Activated CD8-positive, alpha-beta memory T cell treated with anti-CD3 and anti-CD28 coated beads for 48 hours (primary cell): ENCODE measurements around the gene SRRM3.
"Not testable (repeated sequence)": the region's sequence is repeated elsewhere in the genome, so short reads cannot be mapped to it uniquely, and the experiment has no call there.

Experiments used
- DNase-seq, 3 experiments: peaks; one replicate each; pipeline ENCODE4 v3.0.0-alpha.2; 2020; ENCODE audit warnings: low read depth in 2 of 3, low spot score in 2 of 3

SRRM3 gene

DNA sequence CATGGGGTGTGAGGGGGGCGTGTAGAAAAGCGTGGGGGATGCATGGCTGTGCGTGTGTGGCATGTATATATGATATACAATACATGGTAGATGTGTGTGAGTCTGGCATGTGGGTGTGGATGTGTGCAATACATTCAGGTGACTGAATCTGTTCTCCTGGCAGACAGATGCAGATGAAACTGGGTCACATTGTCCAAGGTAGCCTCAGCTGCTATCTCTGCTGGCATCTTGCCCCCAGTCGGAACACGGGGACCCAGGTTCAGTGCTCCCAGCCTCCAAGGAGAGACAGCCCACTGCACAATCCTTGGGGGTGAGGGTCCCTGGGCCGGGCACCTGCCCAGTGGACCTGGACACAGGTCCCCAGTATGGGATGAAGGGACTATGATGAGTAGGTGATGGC is 12.4 kb upstream of the SRRM3 start:
- no peak for DNase-seq

DNA sequence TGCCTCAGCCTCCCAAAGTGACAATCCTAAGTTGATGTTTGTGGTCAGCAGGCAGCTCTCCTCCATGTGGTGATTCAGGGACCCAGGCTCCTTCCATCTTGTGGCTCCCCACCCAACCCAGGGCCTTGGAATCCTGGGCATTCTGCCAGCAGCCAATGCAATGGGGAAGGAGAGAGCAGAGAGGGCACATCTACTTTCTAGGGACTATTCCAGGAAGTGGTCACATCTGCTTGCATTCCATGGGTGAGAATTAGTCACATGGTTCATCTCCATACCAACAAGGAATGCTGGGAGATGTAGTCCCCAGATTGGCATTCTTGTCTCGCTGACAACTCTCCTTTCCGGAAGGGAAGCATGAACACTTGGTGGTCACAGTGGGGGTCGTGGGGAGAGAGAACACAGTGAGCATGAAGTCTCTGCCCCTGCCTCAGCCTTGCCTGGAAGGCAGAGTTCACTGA is 9.9 kb upstream of the SRRM3 start:
- DNase-seq = no peak

DNA sequence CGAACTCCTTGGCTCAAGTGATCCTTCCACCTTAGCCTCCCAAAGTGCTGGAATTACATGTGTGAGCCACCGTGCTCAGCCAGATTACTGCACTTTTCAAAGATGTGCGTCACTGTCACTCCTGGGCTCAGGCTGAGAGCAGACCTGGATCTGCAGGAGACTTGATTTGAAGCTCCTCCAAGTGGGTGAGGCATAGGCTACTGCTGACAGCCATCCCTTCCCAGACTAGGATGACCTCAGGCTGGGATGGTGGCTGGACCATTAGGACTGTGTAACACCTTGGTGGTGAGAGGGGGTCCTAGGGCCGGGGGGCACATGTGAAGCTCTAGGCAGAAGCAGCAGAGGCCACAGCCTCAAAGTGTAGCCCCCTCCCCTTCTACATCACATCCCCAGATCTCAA is 8.2 kb upstream of the SRRM3 start:
- DNase-seq = no peak

DNA sequence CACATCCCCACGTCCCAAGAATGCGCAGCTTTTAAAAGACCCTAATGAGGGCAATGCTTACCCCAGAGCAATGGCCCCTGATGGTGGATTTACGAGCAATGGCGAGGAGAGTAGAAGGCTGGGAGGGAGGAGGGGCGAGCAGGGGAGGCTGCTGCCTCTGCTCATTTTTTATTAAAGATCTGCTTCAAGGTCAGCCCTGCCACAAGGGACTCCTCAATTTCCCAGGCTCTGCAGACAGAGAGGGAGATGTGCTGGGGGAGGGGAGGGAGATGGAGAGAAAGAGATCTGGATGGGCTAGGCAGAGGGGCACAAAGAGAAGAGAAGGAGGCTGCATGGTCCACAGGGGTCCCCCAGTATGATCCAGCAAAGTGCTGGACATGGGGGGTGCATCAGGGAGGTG is 7.8 kb upstream of the SRRM3 start:
- DNase-seq = no peak

DNA sequence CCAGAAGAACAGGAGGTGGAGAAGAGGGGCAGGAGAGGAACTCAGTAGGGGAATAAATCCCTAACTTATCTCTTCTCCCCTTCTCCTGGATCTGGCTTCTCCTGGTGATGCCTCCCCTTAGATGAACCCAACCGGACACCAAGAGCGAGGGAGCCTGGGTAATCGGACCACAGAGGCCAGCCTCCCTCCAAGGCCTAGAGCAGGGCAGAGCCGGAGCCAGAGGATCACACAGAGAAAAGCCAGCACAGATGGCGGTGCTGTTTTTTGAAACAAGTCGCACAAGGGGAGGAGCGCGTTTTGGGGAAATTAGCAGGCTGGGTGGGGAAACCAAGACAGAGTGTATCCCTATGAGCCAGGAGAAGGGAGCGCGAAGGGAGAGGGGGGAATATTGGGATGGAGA is 4.9 kb upstream of the SRRM3 start:
- DNase-seq = no peak

DNA sequence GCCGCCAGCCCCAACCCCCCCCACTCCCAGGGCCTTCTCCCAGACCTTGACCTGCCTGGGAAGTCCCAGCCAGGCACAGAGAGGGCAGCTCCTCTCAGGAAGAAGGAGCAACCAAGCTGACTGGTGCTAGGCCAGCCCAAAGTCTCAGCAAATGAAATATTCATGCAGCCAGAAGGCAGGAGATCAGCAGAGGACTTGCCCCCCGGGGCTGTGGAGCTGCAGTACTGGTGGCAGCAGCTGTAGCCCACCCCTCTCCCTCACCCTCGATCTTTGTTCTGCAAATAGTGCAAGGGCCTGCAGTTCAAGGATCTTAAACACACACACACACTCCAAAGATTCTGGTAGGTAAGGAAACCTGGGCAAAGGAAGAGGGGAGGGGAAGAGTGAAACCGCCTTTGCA is 3.5 kb upstream of the SRRM3 start:
- DNase-seq = no peak

DNA sequence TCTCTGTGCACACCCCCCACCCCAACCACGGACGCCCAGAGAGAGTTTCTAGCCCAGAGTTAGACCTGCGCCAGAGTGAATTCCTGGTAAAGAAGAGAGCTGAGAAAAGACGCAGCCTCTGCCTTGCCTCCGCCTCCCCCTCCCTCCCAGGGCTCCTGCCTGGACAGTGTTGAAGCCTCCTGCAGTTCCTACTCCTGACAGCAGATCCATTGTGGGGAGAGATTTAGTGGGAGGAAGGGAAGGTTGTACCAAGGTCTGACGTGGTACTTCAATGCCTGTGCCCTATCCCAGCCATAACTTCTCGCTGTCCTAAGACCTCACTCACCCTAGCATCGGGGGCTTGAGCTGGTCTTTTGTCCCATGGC is 952 bp downstream of the SRRM3 start:
- no peak for DNase-seq

DNA sequence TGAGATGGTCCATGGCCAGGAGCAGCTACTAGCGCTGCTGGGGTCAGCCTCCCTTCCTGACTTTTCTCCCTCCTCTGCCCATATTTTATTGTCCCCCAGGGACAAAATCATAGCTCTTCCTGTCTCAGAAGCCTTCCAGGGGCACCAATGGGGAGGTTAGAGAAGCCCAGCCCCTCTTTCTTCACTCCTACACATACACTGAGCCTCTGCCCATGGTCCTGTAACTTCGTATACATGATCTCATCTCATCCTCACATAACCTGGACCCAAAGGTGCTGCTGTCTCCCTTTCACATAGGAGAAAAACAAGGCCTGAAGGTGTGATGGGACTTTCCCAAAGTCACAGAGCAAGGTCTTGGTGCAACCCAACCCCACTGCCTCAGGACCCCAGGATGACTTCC is 2.5 kb downstream of the SRRM3 start:
- DNase-seq = no peak

DNA sequence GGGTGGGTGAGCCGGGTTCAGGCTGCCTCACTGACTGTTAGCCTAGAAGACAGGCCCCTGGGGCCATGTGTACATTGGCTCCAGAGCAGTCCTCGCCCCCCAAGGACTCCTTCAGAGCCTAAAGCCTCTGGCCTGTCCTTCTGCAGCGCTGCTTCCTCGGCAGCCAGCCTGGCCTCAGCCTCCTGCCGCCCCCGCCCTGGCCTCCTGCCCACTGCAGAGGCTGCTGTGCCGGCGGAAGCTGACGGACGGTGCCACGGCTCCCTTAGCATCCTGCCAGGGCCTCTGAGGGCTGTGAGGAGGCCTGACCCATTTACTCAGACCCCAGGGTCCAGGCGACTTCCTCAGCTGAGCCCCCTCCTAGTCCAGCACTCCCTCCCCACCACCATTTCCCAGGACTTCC is 4.9 kb downstream of the SRRM3 start:
- no peak for DNase-seq

DNA sequence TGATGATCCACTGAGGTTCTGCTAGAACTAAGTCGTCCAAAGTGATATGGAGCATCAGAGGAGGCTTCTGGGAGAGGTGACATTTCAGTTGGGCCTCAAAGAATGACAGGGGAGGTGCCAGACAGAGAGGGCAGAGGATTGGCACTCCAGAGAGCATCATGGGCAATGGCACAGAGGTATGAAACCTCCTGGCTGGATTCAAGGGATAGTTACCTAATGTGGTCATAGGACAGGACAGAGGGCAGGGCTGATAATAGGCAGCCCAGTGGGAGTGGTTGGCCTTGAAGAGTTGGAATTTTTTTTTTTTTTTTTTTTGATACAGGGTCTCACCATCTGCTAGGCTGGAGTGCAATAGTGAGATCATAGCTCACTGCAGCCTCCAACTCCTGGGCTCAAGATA is 7.6 kb downstream of the SRRM3 start:
- DNase-seq = no peak

DNA sequence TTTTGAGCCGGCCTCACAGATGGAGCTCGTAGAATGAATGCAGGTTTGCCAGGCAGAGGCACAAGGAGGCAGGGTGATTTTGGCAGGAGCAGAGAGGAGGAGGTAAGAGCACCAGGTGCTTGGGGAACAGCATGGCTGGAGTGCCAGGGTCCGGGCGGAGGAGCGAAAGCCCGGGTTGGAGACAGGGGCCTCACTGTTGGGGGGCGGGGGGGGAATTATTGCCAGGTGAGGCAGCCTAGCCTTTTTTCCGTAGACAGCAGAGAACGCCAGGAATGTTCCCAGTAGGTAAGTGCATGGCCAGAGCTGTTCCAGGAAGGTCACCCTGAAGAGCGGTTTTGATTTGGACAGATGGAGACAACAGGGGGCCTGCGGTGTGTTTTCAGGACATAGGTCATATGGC is 9.5 kb downstream of the SRRM3 start:
- DNase-seq = no peak

DNA sequence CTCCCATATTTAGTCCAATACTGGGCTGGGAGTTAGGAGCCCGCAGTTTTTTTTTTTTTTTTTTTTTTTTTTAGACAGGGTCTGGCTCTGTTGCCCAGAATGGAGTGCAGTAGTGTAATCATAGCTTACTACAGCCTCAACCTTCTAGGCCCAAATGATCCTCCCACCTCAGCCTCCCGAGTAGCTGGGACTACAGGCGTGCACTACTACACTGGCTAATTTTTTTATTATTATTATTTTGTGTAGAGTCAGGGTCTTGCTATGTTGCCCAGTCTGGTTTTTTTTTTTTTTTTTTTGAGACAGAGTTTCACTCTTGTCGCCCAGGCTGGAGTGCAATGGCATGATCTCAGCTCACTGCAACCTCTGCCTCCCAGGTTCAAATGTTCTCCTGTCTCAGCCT is 13.7 kb downstream of the SRRM3 start:
- DNase-seq = not testable (repeated sequence)

DNA sequence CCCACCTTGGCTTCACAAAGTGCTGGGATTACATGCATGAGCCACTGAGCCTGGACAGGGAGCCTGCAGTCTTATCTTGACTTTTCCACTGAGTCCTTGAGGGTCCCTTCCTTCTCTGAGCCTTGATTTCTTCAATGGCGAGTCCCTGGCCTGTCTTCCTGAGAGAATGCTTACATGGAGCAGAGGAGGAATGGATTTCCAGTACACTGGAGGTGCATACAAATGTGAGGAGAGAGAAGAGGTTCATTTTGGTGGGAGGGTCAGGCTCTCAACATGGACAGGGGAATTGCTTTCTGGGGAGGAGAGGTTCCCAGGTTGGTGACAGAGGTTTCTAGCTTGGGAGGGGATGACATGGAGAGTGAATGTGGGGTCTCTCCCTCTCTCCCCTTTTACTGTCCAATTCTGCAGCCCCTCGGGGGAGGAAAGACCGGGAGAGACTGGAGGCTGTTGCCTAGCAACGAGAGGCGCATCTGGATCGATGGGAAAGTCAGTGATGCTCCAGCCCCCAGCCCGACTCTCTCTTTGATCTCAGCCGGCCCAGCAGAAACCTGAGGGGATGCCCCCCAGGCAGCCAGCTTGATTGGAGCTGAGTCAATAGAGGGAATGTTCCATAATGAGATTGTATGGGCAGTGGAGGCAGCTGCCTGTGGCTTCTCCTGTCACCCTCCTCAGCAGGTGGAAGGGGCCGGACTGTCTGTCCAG is 14.8 kb downstream of the SRRM3 start:
- DNase-seq = no peak

DNA sequence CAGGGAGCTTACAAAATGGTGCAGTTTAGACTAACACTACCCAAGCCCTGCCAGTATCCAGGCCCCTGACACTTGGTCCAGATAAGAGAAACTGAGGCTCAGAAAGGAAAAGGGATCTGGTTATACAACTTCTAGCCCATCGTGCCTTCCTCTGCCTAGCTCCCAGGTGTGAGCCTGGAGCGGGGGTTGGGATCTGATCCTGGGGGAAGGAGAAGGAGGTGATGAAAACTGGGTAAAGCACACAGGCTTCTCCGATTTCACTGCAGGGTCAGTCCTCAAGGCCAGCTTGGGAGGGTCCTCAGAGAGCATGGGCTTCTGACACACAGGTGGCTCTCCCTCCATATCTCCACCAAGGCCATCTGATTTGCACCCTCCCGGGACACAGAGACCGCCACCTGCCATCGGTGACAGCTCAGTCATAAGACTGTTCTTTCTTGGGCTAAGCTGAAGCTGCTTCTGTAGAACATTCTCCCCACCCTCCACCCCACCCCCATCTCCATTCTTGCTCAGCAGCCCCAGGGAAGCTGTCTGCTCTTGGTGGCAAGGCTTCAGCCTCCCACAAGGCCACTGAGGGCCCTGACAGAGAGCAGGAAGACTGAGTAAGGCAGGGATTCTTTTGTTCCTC is 16.4 kb downstream of the SRRM3 start:
- no peak for DNase-seq

DNA sequence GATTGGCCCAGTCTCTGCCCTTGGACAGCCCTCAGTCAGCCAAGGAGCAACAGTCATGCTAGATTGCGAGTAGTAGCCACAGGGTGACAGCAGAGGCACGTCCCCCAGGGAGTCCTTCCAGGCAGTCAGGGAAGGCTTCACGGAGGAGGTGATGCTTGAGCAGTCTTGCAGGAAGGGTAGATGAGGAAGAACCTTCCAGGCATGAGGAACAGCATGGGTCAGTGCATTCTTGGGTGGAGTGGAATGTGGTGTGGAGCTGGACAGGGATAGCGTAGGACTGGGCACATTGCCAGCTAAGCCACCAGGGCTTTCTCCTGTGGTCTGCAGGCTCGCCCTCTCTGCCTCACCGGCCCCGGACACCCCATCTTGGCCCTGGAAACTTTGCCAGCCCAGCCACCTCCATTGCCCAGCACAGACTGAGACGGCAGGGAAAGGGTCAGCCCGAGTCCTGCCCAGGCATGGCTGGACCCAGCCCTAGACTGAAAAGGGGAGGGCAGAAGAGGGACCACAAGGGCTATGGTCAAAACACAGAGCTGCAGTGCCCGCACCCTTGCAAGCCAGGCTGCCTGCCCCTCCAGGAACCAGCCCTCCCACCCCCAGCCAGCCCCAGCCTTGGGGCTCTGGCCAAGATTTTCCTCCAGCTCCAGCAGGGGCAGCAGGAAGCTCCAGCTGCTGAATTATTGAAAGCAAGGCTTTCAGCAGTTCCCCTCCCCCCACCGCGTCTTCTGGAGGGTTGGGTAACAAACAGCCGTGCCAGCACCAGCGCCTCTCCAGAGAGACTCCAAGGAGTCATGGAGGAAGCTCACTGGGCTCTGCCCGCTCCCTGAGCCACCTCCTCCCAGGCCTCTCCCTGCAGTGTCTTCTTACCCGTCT is 18.7 kb downstream of the SRRM3 start:
- no peak for DNase-seq

DNA sequence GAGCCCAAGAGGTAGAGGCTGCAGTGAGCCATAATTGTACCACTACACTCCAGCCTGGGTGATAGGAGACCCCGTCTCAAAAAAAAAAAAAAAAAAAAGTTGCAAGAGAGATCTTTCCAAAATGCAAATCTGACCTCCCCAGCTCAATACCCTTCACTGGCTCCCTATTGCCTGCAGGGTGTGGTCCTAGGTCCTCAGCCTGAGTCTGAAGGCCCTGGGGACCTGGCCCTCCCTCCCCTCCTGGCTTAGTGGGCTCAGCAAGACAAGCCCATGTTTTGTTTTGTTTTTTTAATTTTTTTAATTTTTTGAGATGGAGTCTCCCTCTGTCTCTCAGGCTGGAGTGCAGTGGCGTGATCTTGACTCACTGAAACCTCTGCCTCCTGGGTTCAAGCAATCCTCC is 20.6 kb downstream of the SRRM3 start:
- DNase-seq = no peak

DNA sequence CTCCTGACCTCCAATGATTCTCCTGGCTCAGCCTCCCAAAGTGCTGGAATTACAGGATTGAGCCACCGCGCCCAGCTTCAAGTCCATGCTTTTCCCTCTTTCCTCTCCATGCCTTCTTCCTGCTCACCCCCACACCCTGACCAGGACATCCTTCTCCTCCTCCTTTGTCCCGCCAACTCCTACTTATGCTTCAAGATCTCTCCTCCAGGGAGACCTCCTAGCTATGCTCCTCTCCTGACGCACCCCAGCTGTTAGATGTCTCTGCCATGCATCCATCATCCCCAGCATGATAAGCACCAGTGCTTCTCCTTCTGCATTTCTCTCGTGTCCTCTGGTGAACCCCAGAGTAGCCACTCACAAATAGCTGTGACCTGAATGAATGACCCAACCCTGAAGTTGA is 21.1 kb downstream of the SRRM3 start:
- DNase-seq = no peak

DNA sequence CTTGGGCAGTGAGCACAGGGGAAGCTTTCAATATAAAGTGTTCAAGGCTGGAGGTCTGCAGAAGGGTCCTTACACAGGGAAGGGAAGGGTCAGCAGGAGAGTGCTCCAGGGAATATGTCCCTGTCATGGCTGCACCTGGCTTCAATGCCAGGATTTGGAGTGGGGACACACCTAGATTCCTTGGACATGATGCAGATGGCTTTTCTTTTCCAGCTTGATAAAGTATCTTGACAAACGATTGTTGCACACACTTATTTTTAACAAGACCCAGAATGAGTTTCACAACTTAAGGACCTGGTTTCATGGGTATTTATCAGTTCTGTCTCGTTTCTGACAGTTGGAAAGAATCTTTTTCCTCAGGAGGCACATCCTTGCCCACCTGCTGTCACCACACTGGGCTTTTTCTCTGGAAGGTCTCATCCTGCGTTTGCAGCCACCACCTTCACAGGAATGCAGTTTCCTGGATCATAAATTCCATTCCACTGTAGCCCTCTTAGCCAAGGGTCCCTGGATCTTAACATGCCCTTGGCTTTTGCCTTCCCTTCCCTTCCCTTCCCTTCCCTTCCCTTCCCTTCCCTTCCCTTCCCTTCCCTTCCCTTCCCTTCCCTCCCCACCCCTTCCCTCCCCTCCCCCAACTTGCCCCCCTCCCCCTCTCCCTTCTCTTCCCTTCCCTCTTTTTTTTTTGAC is 21.7 kb downstream of the SRRM3 start:
- DNase-seq = no peak

DNA sequence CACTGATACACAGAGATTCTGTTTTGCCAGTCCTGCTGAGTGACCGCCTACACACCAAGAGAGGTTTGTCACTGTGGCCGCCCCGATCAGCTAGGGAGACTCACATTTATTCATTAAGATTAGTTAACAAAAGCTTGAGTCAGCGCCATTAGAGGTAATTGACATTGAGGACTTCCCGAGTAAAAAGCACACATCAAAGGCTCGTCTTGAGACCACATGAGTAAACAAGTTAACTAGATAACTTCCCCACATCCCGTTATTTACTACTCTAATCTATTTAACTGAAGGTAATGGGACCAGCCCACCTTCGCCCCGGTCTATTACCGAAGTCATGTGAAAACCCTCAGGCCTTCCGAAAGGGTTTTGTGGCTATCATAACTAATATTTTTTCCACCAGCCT is 23.0 kb downstream of the SRRM3 start:
- DNase-seq = no peak

DNA sequence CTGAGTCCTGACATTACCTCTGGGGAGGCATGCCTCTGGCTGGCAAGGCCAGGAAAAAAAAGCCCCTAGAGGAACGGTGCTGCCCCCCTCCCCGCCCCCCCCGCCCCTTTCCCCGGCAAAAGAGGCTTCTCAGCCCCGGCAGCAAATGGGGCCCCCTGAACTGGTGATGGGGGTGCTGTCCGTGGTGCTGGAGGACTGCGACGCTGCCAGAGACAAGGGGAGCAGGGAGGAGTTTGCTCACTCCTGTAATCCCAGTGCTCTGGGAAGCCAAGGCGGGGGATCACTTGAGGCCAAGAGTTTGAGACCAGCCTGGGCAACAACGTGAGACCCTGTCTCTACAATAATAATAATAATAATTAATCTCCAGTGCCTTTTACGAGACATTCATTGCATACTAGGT is 23.7 kb downstream of the SRRM3 start:
- no peak for DNase-seq

DNA sequence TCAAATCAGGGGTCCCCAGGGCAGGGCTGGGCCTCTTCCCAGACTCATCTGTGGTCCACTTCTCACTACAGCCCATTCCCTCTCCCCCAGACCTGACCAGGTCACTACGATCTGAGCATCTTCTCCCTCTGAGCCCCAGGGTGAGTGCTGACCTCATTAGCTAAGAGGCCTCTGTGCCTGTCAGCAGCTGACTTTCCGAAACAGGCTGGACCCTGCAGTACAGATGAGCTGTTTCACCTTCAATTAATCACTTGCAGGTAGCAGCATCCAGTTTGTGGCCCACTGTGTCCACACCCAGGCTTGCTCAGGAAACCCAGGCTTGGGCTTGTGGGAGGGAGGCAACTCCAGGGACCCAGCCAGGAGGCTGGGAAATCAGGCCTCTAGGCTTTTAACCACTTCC is 24.3 kb downstream of the SRRM3 start:
- no peak for DNase-seq
